ENCODE measurements around the gene WDR76.

Gene WDR76

DNA sequence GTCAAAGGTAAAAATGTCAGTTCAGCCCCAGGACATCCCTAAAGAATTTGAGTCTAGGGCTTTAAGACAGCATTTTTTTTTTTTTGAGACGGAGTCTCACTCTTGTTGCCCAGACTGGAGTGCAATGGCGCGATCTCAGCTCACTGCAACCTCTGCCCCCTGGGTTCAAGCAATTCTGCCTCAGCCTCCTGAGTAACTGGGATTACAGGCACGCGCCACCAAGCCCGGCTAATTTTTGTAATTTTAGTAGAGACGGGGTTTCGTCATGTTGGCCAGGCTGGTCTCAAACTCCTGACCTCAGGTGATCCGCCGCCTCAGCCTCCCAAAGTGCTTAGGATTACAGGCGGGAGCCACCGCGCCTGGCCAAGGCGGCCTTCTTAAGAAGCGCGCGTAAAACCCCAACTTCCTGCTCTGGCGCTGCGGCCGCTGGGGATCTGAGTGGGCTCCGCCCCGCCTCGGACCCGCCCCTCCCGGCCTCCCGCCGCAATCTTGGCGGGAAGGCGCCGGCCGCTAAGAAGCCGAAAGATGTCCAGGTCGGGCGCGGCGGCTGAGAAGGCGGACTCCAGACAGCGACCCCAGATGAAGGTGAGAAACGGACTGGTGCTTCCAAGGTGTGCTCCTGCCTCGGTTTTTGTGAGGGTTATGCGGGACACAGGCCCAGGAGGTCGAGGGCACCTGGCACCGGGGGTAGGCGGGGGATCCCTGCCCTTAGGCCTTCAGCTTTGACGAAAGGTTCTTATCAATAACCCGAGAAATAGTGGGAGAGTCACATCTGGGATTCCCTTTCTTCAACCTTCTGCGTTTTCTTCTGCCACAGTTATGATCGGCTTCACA lies at the start of gene WDR76:
WDR76 (plus strand) TSS at position 495 of the 834 bp plus-strand sequence; CDS start at position 526, 31 bp downstream.
- Mint-ChIP-seq H3K36me3 (peaks cover 23 to 32% of the 10 kb centered on the region in 2 donors), H3K9me3 (no peaks in the 10 kb centered on the region), H3K27ac (peak within 1 kb of the TSS; percentile 93), H3K4me3 (peak within 1 kb of the TSS; percentile 90 to 96), H3K27me3 (no peaks in the 10 kb centered on the region), H3K4me1 (peaks cover 22 to 67% of the 10 kb centered on the region in 2 donors)
- DNase-seq (peak; percentile 76), ATAC-seq (replicated peaks) (peak; percentile 78 to 83)

DNA sequence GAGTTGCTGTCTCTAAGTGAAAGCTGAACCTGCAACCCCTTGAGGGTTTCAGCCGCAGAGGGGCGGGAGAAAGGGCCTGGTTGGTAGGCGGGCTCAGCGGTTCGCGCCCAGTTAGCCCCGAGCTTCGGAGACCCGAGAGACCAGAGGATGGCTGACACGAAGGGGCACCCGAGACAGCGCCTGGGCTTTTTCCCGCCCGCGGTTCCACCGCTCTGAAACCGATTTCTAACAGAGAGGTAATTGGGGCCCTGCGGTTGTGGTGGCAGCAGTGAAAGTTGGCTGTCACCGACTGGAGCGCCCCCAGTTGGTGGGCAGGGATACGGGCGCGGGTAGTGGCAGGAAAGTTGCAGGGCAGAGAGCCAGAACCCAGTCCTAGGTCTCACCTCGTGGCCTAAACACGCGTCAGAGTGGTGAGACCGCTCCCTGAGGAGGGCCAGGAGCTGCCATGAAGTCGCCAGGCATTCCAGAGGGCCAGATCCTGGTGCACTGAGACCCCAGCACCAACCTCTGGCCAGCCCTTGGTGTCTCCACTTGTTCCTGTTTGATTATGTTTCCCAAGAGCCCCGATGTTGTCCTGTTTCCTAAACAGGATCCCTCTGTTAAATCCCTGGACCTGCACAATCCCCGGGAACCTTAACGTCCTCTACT lies 49.4 kb upstream of the WDR76 start:
- peak overlapping the region; percentile 97 to 99 for H3K4me3 Mint-ChIP-seq
- peak overlapping the region; percentile 99 for H3K27ac Mint-ChIP-seq
- ATAC-seq (replicated peaks) (peak; percentile 72 to 77), DNase-seq (peak; percentile 92)
- no peaks in the 10 kb centered on the region for H3K27me3 Mint-ChIP-seq
- peaks cover 21 to 57% of the 10 kb centered on the region in 2 donors for H3K4me1 Mint-ChIP-seq
- H3K9me3 Mint-ChIP-seq, result no peaks in the 10 kb centered on the region
- H3K36me3 Mint-ChIP-seq, result peaks cover 32 to 43% of the 10 kb centered on the region in 2 donors

DNA sequence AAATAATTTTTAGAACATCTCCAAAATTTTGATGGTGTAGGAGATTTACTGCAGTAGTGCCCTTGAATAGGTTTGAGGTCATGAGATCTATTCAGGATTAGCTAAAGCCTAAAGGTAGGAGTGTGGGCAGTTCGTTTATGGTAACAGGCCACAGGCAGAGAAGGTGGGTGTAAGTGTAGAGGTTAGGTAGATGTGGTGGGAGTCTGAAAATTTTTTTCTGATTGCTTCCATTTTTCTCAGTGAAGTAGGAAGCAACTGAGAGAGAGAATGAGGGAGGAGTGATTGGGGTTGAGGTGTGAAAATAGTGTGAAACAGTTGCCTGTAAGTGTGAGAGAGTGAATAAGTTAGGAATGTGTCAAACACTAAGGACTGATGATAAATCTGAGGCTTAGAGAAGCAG lies 47.8 kb upstream of the WDR76 start:
- H3K4me3 Mint-ChIP-seq, result no peak overlapping the region
- no peak overlapping the region for H3K27ac Mint-ChIP-seq
- H3K36me3 Mint-ChIP-seq, result peaks cover 19 to 33% of the 10 kb centered on the region in 2 donors
- ATAC-seq (replicated peaks), result no peak
- peaks cover 21 to 50% of the 10 kb centered on the region in 2 donors for H3K4me1 Mint-ChIP-seq
- no peak for DNase-seq
- H3K27me3 Mint-ChIP-seq, result no peaks in the 10 kb centered on the region
- no peaks in the 10 kb centered on the region for H3K9me3 Mint-ChIP-seq

DNA sequence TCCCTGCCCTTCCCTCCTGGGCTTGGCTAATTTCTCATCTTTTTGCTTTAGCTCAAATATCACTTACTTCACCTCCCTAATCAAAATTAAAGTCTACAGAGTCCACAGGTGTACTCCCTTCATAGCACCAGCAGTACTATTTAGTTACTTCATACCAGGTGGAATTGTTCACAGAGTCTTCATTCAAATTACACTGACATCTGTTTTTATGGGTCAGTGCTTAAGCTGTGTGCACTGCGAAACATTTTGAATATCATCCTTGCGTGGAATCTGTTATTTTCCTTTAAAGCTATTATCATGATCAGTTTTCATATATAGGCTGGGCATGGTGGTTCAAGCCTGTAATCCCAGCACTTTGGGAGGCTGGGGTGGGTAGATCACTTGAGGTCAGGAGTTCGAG lies 37.4 kb upstream of the WDR76 start:
- ATAC-seq (replicated peaks), result peak; percentile 28 to 31

GRCh38 chr15:43791993-43792760 lies 34.6 kb upstream of the WDR76 start, which contains the start of gene SERF2:
Gene SERF2, plus strand, starts transcription at chr15:43792320. Its CDS starts 57 bp downstream, at chr15:43792377.
- DNase-seq (peak; percentile 99), ATAC-seq (replicated peaks) (peak; percentile 89 to 90)
- Mint-ChIP-seq H3K4me3 (peak within 1 kb of the TSS; percentile 98 to 99), H3K9me3 (no peaks in the 10 kb centered on the region), H3K27me3 (no peaks in the 10 kb centered on the region), H3K36me3 (peaks cover 30 to 46% of the 10 kb centered on the region in 2 donors), H3K4me1 (peaks cover 26 to 59% of the 10 kb centered on the region in 2 donors), H3K27ac (peak within 1 kb of the TSS; percentile 100)

More for the DNA sequence above, 37.4 kb upstream of the WDR76 start:
- H3K4me1 Mint-ChIP-seq, result peaks cover 16 to 49% of the 10 kb centered on the region in 2 donors
- peak; percentile 13 for DNase-seq
- H3K27ac Mint-ChIP-seq, result peak overlapping the region; percentile 83
- peaks cover 18 to 22% of the 10 kb centered on the region in 2 donors for H3K36me3 Mint-ChIP-seq
- no peaks in the 10 kb centered on the region for H3K9me3 Mint-ChIP-seq
- peak overlapping the region; percentile 31 to 37 for H3K4me3 Mint-ChIP-seq
- H3K27me3 Mint-ChIP-seq, result no peaks in the 10 kb centered on the region

DNA sequence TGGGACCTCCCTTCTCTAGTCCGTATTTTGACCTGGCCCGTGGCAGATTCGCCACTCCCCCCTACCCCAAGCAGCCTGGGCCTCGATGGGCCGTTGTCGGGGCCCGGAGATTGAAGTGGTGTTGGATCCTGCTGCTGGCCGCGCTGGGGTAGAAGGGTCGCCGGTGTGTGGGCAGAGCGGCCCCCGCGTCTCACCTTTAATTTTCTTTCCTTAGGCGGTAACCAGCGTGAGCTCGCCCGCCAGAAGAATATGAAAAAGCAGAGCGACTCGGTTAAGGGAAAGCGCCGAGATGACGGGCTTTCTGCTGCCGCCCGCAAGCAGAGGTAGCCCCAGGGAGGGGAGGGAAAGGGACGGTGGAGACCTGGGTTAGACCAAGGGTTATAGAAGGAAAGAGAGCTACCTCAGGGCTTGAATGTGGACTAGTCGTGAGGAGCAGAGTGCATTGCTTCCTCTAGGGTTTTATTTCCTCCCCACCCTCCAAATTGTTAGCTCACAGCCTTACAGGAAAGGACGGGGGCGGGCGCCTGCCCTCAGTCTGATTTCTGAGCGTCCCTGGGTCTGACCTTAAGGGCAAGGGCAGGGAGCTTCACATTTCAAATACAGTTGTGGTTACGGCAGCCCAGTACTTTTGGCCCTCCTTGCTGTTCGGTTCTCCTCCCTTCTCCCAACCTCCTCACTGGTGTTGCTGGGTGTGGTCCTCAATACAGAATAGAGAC lies 33.9 kb upstream of the WDR76 start:
- Mint-ChIP-seq H3K4me1 (peaks cover 29 to 65% of the 10 kb centered on the region in 2 donors), H3K27me3 (no peaks in the 10 kb centered on the region), H3K36me3 (peaks cover 33 to 50% of the 10 kb centered on the region in 2 donors), H3K9me3 (no peaks in the 10 kb centered on the region), H3K27ac (peak overlapping the region; percentile 100), H3K4me3 (peak overlapping the region; percentile 98 to 99)
- ATAC-seq (replicated peaks), result no peak
- DNase-seq, result peak; percentile 19

- no peaks in the 10 kb centered on the region for H3K9me3 Mint-ChIP-seq
- H3K27me3 Mint-ChIP-seq, result no peaks in the 10 kb centered on the region
- H3K4me1 Mint-ChIP-seq, result peaks cover 33 to 68% of the 10 kb centered on the region in 2 donors
- H3K27ac Mint-ChIP-seq, result peak overlapping the region; percentile 100
- H3K4me3 Mint-ChIP-seq, result peak overlapping the region; percentile 98 to 99
- no peak for DNase-seq
- H3K36me3 Mint-ChIP-seq, result peaks cover 37 to 56% of the 10 kb centered on the region in 2 donors
- no peak for ATAC-seq (replicated peaks)
Observed at GRCh38 chr15:43793647-43794046, 33.2 kb upstream of the WDR76 start.

DNA sequence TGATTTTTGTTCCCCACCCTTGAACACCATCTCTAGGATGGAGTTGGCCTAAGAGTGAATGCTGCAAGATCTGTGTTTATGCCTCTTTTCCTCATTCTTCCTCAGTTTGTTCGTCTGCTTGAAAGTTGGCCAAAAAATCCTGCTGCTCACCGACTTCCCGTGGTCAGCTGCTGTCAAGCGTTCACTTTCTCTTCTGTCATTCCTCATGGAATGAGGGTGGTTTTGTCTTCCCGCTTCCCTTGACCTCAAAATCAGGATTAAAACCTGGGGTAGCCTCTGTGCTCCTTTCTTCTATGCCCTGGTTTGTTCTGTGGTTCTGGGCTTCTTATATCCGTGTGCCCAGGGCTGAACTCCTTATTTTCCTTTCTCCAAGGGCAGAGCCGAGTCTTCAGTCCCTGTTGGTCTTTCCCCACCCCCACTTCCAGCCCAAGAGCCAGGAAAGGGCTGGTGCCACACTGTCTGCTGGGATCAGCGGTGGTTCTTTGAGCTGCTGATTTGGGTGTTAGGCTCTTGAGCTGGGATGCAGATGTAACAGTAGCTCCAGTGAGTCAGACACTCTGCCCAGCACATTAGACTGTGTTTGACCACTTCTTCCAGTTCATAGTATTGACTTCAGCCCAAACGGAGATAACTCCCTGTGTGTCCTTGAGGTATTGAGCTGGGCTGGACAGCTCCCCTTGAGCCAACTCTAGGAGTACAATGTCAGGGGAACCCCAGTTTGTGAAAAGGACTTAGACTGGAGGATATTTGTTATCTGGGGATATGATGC lies 32.3 kb upstream of the WDR76 start:
- Mint-ChIP-seq H3K9me3 (peaks cover 0 to 1% of the 10 kb centered on the region in 2 donors), H3K4me3 (peak overlapping the region; percentile 42 to 67), H3K4me1 (peaks cover 37 to 68% of the 10 kb centered on the region in 2 donors), H3K27me3 (no peaks in the 10 kb centered on the region), H3K36me3 (peaks cover 44 to 64% of the 10 kb centered on the region in 2 donors), H3K27ac (peak overlapping the region; percentile 78)
- DNase-seq (no peak), ATAC-seq (replicated peaks) (no peak)

DNA sequence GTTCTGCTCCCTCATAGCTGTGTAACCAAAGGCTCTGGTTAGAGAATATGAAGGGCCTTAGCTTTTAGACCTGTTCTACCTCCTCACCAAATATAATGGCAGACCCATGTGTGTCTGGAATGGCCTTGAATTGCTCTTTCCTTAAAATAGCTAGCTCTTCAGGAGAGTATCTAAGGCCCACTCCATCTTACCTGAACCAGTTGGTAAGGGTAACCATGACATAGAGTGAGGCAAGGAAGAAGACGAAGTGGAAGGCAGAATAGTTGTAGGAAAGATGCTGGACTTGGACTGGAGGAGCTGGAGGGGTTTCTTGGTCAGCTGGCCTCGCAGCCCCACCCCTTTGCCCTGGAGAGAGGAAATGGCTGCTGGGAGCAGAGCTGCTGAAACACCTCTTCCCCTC lies 31.6 kb upstream of the WDR76 start:
- Mint-ChIP-seq H3K36me3 (peaks cover 52 to 72% of the 10 kb centered on the region in 2 donors), H3K4me3 (no peak overlapping the region), H3K27ac (no peak overlapping the region), H3K27me3 (no peaks in the 10 kb centered on the region), H3K4me1 (peaks cover 42 to 71% of the 10 kb centered on the region in 2 donors), H3K9me3 (peaks cover 0 to 1% of the 10 kb centered on the region in 2 donors)
- ATAC-seq (replicated peaks), result no peak
- no peak for DNase-seq

DNA sequence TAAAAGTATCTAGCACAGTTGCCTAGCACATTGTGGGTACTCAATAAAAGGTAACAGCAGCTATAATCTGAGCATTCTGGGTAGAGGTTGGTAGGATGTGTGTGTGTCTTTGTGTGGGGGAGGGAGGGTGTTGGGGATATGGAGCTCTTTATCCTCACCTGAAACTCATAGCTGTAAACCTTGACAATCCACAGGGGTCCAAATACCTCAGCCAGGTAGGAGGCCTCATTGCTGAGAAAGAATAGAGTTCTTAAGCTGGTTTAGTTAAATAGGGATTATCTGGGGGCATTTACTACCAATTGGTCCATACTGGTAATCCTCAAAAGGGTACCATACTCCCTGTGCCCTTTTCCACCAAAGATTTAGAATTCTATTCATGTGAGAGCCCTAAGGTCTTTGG lies 30.8 kb upstream of the WDR76 start:
- H3K36me3 Mint-ChIP-seq, result peaks cover 57 to 79% of the 10 kb centered on the region in 2 donors
- H3K27ac Mint-ChIP-seq, result no peak overlapping the region

GRCh38 chr15:43796566-43796965 lies 30.2 kb upstream of the WDR76 start:
- H3K4me3 Mint-ChIP-seq, result no peak overlapping the region
- ATAC-seq (replicated peaks) (no peak), DNase-seq (no peak)
- H3K27me3 Mint-ChIP-seq, result no peaks in the 10 kb centered on the region
- H3K9me3 Mint-ChIP-seq, result peaks cover 0 to 1% of the 10 kb centered on the region in 2 donors
- peaks cover 43 to 69% of the 10 kb centered on the region in 2 donors for H3K4me1 Mint-ChIP-seq
- peaks cover 62 to 85% of the 10 kb centered on the region in 2 donors for H3K36me3 Mint-ChIP-seq
- peak overlapping the region; percentile 53 for H3K27ac Mint-ChIP-seq

More for the DNA sequence above, 30.8 kb upstream of the WDR76 start:
- ATAC-seq (replicated peaks) (no peak), DNase-seq (no peak)
- Mint-ChIP-seq H3K4me3 (no peak overlapping the region), H3K9me3 (peaks cover 0 to 1% of the 10 kb centered on the region in 2 donors), H3K4me1 (peaks cover 45 to 69% of the 10 kb centered on the region in 2 donors), H3K27me3 (no peaks in the 10 kb centered on the region)

GRCh38 chr15:43799209-43799944 lies 27.4 kb upstream of the WDR76 start:
- H3K36me3 Mint-ChIP-seq, result peaks cover 51 to 70% of the 10 kb centered on the region in 2 donors
- no peaks in the 10 kb centered on the region for H3K27me3 Mint-ChIP-seq

More at GRCh38 chr15:43799209-43799944, 27.4 kb upstream of the WDR76 start:
- no peak for DNase-seq
- Mint-ChIP-seq H3K9me3 (peaks cover 0 to 1% of the 10 kb centered on the region in 2 donors), H3K4me3 (peak overlapping the region; percentile 62 to 94), H3K4me1 (peaks cover 36 to 58% of the 10 kb centered on the region in 2 donors), H3K27ac (peak overlapping the region; percentile 98)
- peak in 1 of 2 donors; percentile 5 for ATAC-seq (replicated peaks)
